ENCODE measurements around the gene SPATA22. TPM values are rescaled to one million over a fixed set of nuclear protein-coding genes. Genes with fewer than 3 reads are reported as not detected.

Gene SPATA22
- total and polyA plus RNA-seq, 2 experiments from 2014 or later = not detected

DNA sequence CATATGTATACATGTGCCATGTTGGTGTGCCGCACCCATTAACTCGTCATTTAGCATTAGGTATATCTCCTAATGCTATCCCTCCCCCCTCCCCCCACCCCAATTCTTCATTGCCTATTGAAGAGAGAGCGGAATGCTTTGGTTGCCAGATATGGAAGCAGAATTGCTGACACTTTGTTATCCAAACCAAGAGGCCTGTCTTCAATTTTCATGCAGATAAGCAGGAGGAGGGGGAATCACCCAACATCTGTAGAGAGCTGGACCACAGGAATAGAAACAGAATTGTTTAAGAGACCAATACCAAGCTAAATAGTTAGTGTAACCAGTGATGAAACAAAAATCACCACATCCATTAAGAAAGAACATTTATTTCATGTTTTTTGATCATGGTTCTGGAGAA is 11.2 kb upstream of the SPATA22 start:
- no peaks in the 10 kb centered on the region for H3K79me2 ChIP-seq (replicated peaks; ENCODE audit: insufficient read depth)
- H4K20me1 ChIP-seq (replicated peaks; ENCODE audit: insufficient read depth) = no peaks in the 10 kb centered on the region
- Mint-ChIP-seq H3K4me1 (peaks cover 50% of the 10 kb centered on the region), H3K27ac (peak overlapping the region; percentile 82; the same call in 1 of the 2 replicates), H3K27me3 (ENCODE audit: insufficient read depth, low read depth, poor library complexity) (peaks cover 2% of the 10 kb centered on the region), H3K4me3 (peak overlapping the region; percentile 59), H3K9me3 (no peaks in the 10 kb centered on the region), H3K36me3 (ENCODE audit: low read depth) (no peaks in the 10 kb centered on the region)
- H3F3A ChIP-seq (replicated peaks; ENCODE audit: low read depth) = no peaks in the 10 kb centered on the region
- ATAC-seq (peak; percentile 88), DNase-seq (ENCODE audit: low spot score) (peak; percentile 72)
- TF ChIP-seq EZH2phosphoT487 (IDR thresholded peaks at IDR 0.05; ENCODE audit: unreplicated experiment) = no peak
- TF ChIP-seq, protein P1, sequence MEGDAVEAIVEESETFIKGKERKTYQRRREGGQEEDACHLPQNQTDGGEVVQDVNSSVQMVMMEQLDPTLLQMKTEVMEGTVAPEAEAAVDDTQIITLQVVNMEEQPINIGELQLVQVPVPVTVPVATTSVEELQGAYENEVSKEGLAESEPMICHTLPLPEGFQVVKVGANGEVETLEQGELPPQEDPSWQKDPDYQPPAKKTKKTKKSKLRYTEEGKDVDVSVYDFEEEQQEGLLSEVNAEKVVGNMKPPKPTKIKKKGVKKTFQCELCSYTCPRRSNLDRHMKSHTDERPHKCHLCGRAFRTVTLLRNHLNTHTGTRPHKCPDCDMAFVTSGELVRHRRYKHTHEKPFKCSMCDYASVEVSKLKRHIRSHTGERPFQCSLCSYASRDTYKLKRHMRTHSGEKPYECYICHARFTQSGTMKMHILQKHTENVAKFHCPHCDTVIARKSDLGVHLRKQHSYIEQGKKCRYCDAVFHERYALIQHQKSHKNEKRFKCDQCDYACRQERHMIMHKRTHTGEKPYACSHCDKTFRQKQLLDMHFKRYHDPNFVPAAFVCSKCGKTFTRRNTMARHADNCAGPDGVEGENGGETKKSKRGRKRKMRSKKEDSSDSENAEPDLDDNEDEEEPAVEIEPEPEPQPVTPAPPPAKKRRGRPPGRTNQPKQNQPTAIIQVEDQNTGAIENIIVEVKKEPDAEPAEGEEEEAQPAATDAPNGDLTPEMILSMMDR (conservative IDR thresholded peaks at IDR 0.05; ENCODE audit: low read depth in 2 of 2) = no peak
- TF ChIP-seq ZNF331 (CRISPR knock-in tag; IDR thresholded peaks at IDR 0.05; ENCODE audit: low read depth) = no peak
- TF ChIP-seq, protein P2, sequence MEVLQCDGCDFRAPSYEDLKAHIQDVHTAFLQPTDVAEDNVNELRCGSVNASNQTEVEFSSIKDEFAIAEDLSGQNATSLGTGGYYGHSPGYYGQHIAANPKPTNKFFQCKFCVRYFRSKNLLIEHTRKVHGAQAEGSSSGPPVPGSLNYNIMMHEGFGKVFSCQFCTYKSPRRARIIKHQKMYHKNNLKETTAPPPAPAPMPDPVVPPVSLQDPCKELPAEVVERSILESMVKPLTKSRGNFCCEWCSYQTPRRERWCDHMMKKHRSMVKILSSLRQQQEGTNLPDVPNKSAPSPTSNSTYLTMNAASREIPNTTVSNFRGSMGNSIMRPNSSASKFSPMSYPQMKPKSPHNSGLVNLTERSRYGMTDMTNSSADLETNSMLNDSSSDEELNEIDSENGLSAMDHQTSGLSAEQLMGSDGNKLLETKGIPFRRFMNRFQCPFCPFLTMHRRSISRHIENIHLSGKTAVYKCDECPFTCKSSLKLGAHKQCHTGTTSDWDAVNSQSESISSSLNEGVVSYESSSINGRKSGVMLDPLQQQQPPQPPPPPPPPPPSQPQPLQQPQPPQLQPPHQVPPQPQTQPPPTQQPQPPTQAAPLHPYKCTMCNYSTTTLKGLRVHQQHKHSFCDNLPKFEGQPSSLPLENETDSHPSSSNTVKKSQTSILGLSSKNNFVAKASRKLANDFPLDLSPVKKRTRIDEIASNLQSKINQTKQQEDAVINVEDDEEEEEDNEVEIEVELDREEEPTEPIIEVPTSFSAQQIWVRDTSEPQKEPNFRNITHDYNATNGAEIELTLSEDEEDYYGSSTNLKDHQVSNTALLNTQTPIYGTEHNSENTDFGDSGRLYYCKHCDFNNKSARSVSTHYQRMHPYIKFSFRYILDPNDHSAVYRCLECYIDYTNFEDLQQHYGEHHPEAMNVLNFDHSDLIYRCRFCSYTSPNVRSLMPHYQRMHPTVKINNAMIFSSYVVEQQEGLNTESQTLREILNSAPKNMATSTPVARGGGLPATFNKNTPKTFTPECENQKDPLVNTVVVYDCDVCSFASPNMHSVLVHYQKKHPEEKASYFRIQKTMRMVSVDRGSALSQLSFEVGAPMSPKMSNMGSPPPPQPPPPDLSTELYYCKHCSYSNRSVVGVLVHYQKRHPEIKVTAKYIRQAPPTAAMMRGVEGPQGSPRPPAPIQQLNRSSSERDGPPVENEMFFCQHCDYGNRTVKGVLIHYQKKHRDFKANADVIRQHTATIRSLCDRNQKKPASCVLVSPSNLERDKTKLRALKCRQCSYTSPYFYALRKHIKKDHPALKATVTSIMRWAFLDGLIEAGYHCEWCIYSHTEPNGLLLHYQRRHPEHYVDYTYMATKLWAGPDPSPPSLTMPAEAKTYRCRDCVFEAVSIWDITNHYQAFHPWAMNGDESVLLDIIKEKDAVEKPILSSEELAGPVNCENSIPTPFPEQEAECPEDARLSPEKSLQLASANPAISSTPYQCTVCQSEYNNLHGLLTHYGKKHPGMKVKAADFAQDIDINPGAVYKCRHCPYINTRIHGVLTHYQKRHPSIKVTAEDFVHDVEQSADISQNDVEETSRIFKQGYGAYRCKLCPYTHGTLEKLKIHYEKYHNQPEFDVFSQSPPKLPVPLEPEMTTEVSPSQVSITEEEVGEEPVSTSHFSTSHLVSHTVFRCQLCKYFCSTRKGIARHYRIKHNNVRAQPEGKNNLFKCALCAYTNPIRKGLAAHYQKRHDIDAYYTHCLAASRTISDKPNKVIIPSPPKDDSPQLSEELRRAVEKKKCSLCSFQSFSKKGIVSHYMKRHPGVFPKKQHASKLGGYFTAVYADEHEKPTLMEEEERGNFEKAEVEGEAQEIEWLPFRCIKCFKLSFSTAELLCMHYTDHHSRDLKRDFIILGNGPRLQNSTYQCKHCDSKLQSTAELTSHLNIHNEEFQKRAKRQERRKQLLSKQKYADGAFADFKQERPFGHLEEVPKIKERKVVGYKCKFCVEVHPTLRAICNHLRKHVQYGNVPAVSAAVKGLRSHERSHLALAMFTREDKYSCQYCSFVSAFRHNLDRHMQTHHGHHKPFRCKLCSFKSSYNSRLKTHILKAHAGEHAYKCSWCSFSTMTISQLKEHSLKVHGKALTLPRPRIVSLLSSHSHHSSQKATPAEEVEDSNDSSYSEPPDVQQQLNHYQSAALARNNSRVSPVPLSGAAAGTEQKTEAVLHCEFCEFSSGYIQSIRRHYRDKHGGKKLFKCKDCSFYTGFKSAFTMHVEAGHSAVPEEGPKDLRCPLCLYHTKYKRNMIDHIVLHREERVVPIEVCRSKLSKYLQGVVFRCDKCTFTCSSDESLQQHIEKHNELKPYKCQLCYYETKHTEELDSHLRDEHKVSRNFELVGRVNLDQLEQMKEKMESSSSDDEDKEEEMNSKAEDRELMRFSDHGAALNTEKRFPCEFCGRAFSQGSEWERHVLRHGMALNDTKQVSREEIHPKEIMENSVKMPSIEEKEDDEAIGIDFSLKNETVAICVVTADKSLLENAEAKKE (CRISPR knock-in tag; IDR thresholded peaks at IDR 0.05) = no peak
- no peak for TF ChIP-seq STAT1 (IDR thresholded peaks at IDR 0.05; ENCODE audit: unreplicated experiment)
- TF ChIP-seq JUNB (IDR thresholded peaks at IDR 0.05; ENCODE audit: unreplicated experiment) = no peak
- peak; percentile 73 for TF ChIP-seq NANOG (IDR thresholded peaks at IDR 0.05; ENCODE audit: borderline replicate concordance)
- 0 out of 2 replicates have a peak overlapping the region, but pooled peaks have one; percentile 10 for H3K27ac ChIP-seq (ENCODE audit: low read depth)
- peak overlapping the region; percentile 11 for H3K4me3 ChIP-seq
- no peaks in the 10 kb centered on the region for H3K36me3 ChIP-seq (ENCODE audit: insufficient read depth)
- H3K9me2 ChIP-seq (ENCODE audit: insufficient read depth) = no peaks in the 10 kb centered on the region
- no peaks in the 10 kb centered on the region for H3K27me3 ChIP-seq (ENCODE audit: insufficient read depth)
- peak overlapping the region; percentile 61 for H3K4me2 ChIP-seq
- peaks cover 50% of the 10 kb centered on the region for H3K4me1 ChIP-seq (ENCODE audit: insufficient read depth)
- H2AFZ ChIP-seq = no peak overlapping the region

All from GM23338 (cell line).